GM10847 (cell line): Measurements from ENCODE around the gene EML5.

Source experiments
- POLR2A ChIP-seq: IDR thresholded peaks from 2 replicates; pipeline ENCODE4 v1.6.1; 2011; ENCODE audit not compliant: insufficient read length; ENCODE audit errors: extremely low read depth

The EML5 gene

DNA sequence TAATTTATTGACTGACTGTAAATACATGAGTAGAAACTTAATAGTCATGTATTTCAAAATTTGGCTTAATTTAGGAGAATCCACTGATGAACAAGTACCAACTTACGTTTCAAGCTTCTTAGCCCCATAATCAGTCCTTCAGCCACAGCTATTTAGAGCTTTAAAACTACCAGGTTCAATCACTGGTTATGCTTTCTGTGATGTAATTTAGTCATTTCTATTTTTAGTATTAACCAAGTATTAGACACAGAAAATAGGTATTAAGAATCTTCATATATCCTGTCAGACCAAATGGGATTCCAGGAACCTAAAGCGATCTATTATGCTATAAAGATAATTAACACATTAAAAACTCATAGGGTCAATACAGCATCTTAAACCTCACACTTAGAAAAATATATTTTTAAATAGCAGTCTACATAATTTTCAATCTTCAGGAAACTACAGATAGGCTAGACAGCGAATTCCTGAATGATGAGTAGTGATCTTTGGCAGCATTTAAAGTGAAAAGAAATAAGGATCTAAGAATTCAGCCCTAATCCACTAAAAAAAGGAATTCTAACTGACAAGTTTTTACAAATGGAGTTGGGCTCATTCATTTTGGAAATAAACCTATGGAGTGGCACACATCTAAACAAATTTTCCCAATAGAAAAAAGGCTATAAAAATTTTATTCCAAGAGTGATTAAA, 178.4 kb downstream of the EML5 start:
- TF ChIP-seq POLR2A: no peak

DNA sequence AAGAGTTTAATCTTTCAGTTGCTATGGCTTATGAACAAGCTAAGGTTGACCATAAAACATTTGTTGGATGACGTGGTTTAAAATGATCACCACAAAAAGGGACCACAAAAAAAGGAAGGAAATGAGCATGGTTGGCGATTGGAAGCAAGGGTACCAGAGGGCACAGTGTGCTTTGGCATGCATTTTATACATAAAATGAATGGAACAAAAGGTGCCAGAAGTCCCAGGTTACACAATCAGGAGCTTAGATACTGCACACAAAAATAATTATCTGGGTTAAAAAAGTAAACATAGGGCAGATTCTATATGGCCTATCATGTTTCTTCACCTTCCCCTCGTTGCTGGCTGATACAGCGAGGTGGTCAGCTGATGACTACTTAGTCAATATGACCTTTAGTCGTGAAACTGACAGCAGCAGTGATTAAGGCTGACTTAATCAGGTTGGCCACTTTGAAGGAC, 179.2 kb downstream of the EML5 start:
- TF ChIP-seq POLR2A: no peak

DNA sequence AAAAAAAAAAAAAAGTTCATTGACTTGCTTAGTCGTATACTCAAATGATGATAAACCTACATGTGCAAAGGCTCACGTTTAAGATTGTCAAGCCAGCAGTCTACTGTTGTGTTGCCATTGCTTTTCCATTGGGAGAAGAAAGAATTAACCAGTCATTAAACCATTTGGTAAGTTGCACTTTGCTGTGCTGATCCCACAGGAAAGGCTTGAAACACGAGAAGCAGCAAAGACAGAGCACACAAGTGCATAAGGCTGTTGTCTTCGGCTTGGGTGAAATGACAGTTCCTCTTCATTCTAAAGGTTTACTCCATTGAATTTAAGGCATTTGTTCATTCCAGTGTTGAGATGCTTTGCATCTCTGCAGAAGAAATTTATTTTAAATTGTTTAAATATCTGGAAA, 179.8 kb downstream of the EML5 start:
- no peak for TF ChIP-seq POLR2A

DNA sequence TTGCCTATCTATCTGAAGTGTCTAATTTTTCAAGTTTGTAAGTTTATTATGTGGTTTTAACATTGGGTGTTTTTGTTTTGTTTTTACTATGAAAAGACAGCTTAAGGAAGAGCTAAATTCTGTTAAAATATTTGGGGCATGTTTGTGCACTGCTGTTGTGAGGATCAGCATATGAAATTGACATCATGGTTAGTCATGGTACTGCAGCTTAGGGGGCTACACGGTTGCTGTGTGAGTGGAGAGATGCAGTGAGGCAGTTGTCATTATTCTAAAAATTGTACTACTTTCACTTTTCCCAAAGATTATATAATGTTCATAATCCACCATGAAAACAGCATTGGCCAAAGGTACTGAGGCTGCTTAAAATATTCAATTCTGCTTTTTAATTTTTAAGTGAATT, 180.9 kb downstream of the EML5 start:
- no peak for TF ChIP-seq POLR2A

DNA sequence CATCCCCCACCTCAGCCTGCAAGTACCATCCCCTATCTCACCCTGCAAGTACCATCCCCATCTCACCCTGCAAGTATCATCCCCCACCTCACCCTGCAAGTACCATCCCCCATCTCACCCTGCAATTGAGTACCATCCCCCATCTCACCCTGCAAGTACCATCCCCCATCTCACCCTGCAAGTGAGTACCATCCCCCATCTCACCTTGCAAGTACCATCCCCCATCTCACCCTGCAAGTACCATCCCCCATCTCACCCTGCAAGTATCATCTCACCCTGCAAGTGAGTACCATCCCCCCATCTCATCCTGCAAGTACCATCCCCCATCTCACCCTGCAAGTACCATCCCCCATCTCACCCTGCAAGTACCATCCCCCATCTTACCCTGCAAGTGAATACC, 184.9 kb downstream of the EML5 start:
- TF ChIP-seq POLR2A: no peak

DNA sequence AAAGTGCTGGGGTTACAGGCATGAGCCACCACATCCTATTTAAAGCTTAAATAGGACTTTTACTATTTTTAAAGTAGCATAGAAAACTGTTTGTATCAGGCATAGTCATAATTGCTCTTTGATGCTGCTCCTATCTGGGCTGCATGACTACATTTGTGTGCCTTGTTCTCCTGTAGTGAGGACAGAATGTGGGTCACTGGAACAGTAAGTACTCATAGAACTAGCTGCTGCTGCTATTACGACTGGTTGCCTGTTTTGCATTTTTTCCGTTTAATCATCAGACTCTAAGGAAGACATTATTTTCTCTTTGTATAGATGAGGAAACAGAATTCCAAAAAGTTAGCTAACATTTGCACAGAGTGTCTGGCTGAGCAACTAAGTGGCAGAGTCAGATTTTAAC, 187.2 kb downstream of the EML5 start:
- no peak for TF ChIP-seq POLR2A

DNA sequence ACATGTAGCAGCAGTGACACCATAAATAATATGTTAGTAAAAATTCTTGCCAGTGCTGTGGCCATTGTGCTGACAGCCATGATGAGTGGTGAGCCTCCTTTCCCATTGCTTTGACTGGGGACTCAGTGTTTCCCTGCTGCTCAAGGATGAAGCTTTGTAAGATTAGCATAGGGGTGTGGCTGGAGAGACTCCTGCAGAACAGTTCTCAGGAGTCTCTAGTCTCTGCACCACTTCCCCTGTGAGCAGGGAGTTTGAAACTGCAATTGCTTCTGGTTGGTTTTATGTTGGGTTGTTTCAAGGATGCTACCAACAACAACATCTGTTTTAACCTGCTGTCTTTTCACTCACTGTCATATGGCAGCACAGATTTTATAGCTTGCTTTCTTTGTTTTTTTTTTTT, 188.5 kb downstream of the EML5 start:
- TF ChIP-seq POLR2A: no peak

DNA sequence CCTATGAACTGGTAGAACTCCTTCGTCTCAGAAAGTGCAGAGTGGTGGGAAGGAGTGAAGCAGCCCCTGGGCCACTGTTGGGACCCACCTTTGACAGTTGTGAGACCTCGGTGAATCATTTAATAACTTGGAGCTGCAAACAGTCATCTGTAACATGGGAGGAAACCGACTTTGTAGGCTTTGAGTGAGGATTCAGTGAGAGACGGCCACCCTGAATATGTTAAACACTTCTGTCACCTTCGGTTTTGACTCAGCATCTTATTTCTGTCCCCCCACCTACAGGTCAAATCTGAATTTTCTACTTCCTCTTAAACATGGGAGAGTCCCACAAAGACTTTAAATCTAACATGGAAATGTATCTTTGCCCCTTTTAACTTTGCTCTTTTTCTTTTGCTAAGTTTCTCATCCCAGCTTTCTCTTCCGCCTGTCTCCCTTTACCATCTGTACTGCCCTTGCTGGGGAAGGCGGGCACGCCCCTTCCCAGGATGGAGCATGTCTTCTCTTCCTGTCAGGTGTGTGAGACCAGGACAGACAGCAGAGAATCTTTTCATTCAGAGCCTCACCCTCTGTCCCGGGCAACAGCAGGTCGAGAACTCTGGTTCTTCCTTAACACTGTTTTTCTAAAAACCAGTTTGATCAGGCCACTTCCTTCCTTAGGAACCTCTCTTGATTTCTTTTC, 192.9 kb downstream of the EML5 start:
- TF ChIP-seq POLR2A: no peak

DNA sequence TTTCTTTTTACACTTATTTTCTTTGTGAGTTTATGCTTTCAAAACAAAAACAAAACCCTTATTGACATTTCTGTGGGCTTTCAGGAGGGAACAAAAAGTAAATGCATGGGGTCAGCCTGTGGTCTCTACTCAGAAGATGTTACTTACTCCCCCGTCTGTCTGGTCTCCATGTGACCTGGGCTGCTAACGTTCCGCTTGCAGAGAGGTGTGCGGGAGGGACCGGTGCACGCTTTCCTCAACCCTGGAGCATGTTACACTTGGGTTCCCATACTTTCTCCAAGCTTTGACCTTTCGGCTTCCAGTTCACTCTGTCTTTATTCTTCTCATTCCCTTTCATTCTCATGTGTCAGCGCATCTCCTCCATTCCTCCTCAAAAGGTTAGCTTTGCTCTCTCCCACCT, 193.4 kb downstream of the EML5 start:
- no peak for TF ChIP-seq POLR2A

DNA sequence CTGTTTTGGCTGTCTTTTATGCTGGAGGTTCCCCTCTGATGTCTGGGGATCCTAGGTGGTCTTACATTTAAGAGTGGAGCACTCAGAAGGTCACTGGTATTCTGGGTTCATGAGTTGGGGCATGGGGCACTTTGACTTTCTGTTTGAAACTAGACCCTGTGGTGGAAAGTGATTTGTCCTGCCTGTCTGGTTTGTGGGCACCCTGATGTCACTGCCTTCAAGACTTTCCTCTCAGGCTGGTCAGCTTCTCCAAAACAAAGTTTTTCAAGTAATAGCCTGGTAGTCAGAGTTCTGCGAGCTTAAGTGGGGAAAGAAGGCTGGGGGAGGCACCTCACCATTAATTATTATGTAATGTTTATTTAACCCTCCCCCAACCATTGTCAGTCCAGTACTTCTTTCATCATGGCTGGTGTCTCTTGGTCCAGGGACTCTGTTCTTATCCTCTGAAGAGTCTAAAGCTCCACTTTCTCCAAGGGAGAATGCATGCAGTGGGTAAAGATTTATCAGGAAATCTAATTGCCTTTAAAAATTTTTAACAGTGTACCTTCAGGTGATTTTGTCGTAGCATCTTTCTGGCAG, 194.6 kb downstream of the EML5 start:
- no peak for TF ChIP-seq POLR2A

DNA sequence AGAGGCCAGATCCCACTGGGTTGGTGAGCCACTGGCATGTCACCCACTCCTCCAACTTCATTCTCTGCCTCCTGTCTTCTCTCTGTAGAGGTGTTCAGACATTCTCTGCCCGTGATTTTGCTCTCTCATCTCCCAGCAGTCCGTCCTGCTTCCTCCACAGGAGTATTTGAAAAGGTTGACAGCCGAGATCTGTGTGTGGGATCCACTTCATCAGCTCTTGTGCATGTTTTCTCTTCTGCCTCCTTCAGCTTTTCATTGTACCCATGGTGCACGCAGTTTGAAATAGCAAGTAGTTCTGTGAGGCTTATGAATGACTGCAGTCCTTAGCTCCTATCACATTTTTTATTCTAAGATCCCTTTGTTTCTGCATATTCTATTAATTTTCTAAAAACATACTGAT, 195.2 kb downstream of the EML5 start:
- no peak for TF ChIP-seq POLR2A

DNA sequence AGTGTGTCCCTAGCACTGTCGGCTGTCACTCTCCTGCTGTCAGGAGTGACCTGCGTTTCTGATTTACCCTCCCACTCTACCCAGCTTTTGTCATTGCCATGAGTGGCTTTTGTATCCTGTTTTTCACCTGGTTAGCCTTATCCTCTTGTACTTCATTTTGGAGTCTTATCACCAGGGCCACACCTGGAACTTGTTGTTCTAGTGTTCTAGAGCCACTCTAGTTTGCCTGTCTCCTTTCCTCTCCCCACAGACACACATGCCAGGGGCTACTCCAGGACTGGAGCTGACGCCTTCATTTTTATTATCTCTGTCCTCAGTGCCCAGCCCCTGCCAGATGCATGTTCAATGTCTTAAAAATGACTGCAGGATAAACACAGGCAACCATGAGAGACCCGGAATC, 195.7 kb downstream of the EML5 start:
- no peak for TF ChIP-seq POLR2A

DNA sequence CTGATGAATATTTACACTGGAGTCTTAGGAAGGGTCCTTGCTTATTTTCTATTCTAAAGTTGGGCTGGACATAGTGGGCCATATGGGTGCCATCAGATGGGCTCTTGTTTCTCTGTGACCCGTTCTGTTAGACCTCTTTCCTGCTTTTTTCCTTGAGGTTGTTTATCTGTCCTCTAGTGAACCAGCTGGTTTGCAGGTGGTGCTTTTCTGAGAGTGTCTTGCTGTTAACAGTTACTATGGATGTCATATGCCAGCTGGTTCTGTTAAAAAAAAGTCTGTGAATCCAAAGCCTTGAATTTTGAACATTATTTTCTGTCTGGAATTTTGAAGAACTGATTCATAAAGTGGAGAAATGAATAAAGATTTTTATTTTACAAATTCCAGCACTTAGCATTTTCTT, 200.7 kb downstream of the EML5 start:
- no peak for TF ChIP-seq POLR2A

DNA sequence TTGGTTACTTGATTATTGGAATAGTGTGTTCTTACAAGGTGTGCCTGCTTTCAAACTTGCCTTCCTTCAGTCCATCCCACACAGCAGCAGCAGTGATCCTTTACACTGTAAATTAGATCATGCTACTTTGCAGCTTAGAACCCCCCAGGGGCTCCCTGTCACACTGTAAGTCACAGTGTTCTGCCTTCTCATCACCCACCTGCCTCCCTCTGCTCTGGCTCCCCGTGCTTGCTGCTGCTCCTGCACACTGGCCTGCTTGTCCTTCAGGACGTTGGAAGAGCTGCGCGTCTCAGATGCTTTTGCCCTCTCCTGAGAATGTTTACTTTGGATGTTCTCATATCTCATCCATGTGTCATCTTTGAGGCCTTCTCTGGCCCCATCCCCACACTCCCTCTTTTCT, 202.6 kb downstream of the EML5 start:
- TF ChIP-seq POLR2A: no peak

DNA sequence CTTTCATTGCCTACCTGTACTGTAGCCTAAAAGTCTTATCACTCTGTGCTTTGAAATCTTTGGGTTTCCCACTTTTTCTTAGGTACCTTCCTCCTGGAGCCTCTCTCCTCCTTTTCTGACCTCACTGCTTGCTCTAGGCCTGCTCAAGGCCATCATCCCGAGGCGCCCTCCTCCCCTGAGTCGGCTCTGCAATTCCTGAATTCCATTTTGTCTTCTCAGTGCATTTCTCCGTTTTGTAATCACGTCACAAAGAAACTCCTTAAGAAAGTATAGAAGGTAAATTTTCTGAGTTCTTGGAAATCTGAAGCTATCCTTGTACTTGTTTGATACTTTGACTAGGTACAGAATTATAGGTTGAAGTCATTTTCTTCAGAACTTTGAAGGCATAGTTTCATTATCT, 204.7 kb downstream of the EML5 start:
- TF ChIP-seq POLR2A: no peak

DNA sequence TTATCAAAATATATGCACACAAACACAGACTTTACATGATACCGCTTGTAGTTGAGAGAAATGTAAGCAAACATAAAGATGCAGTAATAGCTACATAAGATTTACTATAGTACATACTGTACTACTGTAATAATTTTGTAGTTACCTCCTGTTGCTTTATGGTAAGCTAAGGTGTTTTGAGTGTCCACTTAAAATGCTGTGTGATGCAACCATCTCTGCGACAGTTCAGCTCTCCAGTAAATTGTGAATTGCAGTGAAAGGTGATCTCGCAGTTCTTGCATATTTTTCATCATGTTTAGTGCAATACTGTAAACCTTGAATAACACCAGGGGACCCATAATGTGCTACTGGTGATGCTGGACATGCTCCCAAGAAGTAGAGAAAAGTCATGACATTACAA, 208.3 kb downstream of the EML5 start:
- TF ChIP-seq POLR2A: no peak
